ENCODE results near the gene SMG1.

- TF ChIP-seq CTCF (IDR thresholded peaks at IDR 0.05; ENCODE audit: borderline replicate concordance, extremely low read depth, low read length, poor library complexity, severe bottlenecking) (no peak), EZH2 (IDR thresholded peaks at IDR 0.05; ENCODE audit: borderline replicate concordance, low read depth, low read length, severe bottlenecking) (no peak)
These were observed 27.3 kb upstream of the SMG1 start for GRCh38 chr16:18953547-18953946.

Data from DND-41 (cell line).